ENCODE results near the gene GRID2.

GRID2 gene

GRCh38 chr4:93780080-93780479, 1476.3 kb downstream of the GRID2 start:
- H3K4me1 Mint-ChIP-seq: no peaks in the 10 kb centered on the region
- H3K9me3 Mint-ChIP-seq: no peaks in the 10 kb centered on the region
- no peaks in the 10 kb centered on the region for H3K27me3 Mint-ChIP-seq (ENCODE audit: low read depth)
- H3K27ac Mint-ChIP-seq: no peak overlapping the region
- no peaks in the 10 kb centered on the region for H3K36me3 Mint-ChIP-seq (ENCODE audit: low read depth)
- H3K4me3 Mint-ChIP-seq: no peak overlapping the region
- TF ChIP-seq CTCF (IDR thresholded peaks at IDR 0.05; ENCODE audit: unreplicated experiment in 3 of 3): no peak

GRCh38 chr4:93781198-93781597, 1477.4 kb downstream of the GRID2 start:
- Mint-ChIP-seq H3K4me1 (no peaks in the 10 kb centered on the region), H3K4me3 (no peak overlapping the region), H3K36me3 (ENCODE audit: low read depth) (no peaks in the 10 kb centered on the region), H3K27me3 (ENCODE audit: low read depth) (no peaks in the 10 kb centered on the region), H3K9me3 (no peaks in the 10 kb centered on the region), H3K27ac (no peak overlapping the region)
- TF ChIP-seq CTCF (IDR thresholded peaks at IDR 0.05; ENCODE audit: unreplicated experiment in 3 of 3): no peak

- Mint-ChIP-seq H3K27me3 (ENCODE audit: low read depth) (no peaks in the 10 kb centered on the region), H3K9me3 (no peaks in the 10 kb centered on the region), H3K4me3 (no peak overlapping the region), H3K4me1 (no peaks in the 10 kb centered on the region), H3K27ac (no peak overlapping the region), H3K36me3 (ENCODE audit: low read depth) (no peaks in the 10 kb centered on the region)
- TF ChIP-seq CTCF (IDR thresholded peaks at IDR 0.05; ENCODE audit: unreplicated experiment in 3 of 3): no peak
These were observed 1482.4 kb downstream of the GRID2 start for GRCh38 chr4:93786149-93786548.

- Mint-ChIP-seq H3K4me3 (no peak overlapping the region), H3K27ac (no peak overlapping the region), H3K4me1 (no peaks in the 10 kb centered on the region), H3K9me3 (no peaks in the 10 kb centered on the region), H3K27me3 (ENCODE audit: low read depth) (peaks cover 4% of the 10 kb centered on the region), H3K36me3 (ENCODE audit: low read depth) (no peaks in the 10 kb centered on the region)
- TF ChIP-seq CTCF (IDR thresholded peaks at IDR 0.05; ENCODE audit: unreplicated experiment in 3 of 3): peak; percentile 50 to 58 (median 54)
These were observed 1484.9 kb downstream of the GRID2 start for GRCh38 chr4:93788712-93789111.

GRCh38 chr4:93791570-93792195, 1487.9 kb downstream of the GRID2 start:
- Mint-ChIP-seq H3K27me3 (ENCODE audit: low read depth) (peaks cover 8% of the 10 kb centered on the region), H3K9me3 (no peaks in the 10 kb centered on the region), H3K4me1 (no peaks in the 10 kb centered on the region), H3K27ac (no peak overlapping the region), H3K4me3 (no peak overlapping the region), H3K36me3 (ENCODE audit: low read depth) (no peaks in the 10 kb centered on the region)
- TF ChIP-seq CTCF (IDR thresholded peaks at IDR 0.05; ENCODE audit: unreplicated experiment in 3 of 3): peak; percentile 83 to 94 (median 93)

- Mint-ChIP-seq H3K27me3 (ENCODE audit: low read depth) (peaks cover 6% of the 10 kb centered on the region), H3K4me1 (no peaks in the 10 kb centered on the region), H3K27ac (no peak overlapping the region), H3K4me3 (no peak overlapping the region), H3K36me3 (ENCODE audit: low read depth) (no peaks in the 10 kb centered on the region), H3K9me3 (no peaks in the 10 kb centered on the region)
- no peak for TF ChIP-seq CTCF (IDR thresholded peaks at IDR 0.05; ENCODE audit: unreplicated experiment in 3 of 3)
These were observed 1498.3 kb downstream of the GRID2 start for GRCh38 chr4:93802045-93802444.

Data from nephron (organoid).